T-cell (primary cell): ENCODE results near the gene DDX28. TPM values are rescaled to one million over a fixed set of nuclear protein-coding genes. Genes with fewer than 3 reads are reported as not detected.
"Not testable (repeated sequence)": the region's sequence is repeated elsewhere in the genome, so short reads cannot be mapped to it uniquely, and the experiment has no call there.

Source experiments
- ATAC-seq, 4 experiments: fragments of 200-7000 bp in 3 of 4; fragments of 150-1000 bp in 1 of 4; cut with Tn5 transposase; replicated peaks in 1 of 4; 1 replicate in 3 of 4; 2 replicates in 1 of 4; pipeline ENCODE4 v1.10.0; 2021; ENCODE audit warnings: moderate library complexity in 3 of 4, mild to moderate bottlenecking in 2 of 4, moderate number of reproducible peaks in 1 of 4
- CTCF ChIA-PET, 2 donors: fragments of 300-600 bp; sonication (Branson Sonifier 250); formaldehyde crosslinking; loops; one replicate each; lab custom pipeline; 2022; ENCODE audit warnings: antibody characterized with exemption in 2 of 2; lab: Charles Lee
- POLR2A ChIA-PET, 2 donors: fragments of 300-600 bp; sonication (Branson Sonifier 250); formaldehyde crosslinking; loops; one replicate each; lab custom pipeline; 2022; ENCODE audit warnings: antibody characterized with exemption in 2 of 2; lab: Charles Lee
- DNase-seq, 35 experiments: peaks; one replicate each; pipeline versions ENCODE4 v3.0.0 to v3.0.0-alpha.2; 2013 to 2023
- H3K27ac ChIP-seq: one replicate; pipeline ENCODE4 v1.5.1; 2013; ENCODE audit warnings: low read length
- H3K27me3 ChIP-seq, 2 experiments: replicated peaks in 1 of 2; 1 replicate in 1 of 2; 2 replicates in 1 of 2; pipeline versions ENCODE4 v1.6.1 to v1.7.0; 2013; ENCODE audit warnings: low read length in 1 of 2, mixed read lengths in 1 of 2; ENCODE audit not compliant: control insufficient read depth in 2 of 2, insufficient read depth in 2 of 2; ENCODE audit errors: extremely low read depth in 1 of 2
- H3K36me3 ChIP-seq, 2 donors: 1 replicate in 1 of 2; 2 replicates in 1 of 2; pipeline versions ENCODE4 v1.6.1 to v1.7.0; 2013; ENCODE audit warnings: low read length in 1 of 2; ENCODE audit not compliant: control insufficient read depth in 2 of 2, insufficient read depth in 1 of 2; ENCODE audit errors: extremely low read depth in 1 of 2
- H3K4me1 ChIP-seq, 2 experiments: 1 replicate in 1 of 2; 2 replicates in 1 of 2; pipeline versions ENCODE4 v1.6.1 to v1.7.0; 2013; ENCODE audit warnings: low read length in 2 of 2, mixed read lengths in 1 of 2; ENCODE audit not compliant: insufficient read depth in 2 of 2, control insufficient read depth in 1 of 2; ENCODE audit errors: extremely low read depth in 1 of 2
- H3K4me3 ChIP-seq, 2 donors: 1 replicate in 1 of 2; 2 replicates in 1 of 2; pipeline versions ENCODE4 v1.5.1 to v1.7.0; 2013; ENCODE audit warnings: mild to moderate bottlenecking in 2 of 2, low read length in 1 of 2, moderate library complexity in 1 of 2; ENCODE audit not compliant: control insufficient read depth in 1 of 2; ENCODE audit errors: extremely low read depth in 1 of 2
- H3K9me3 ChIP-seq: 2 replicates; pipeline ENCODE4 v1.7.0; 2013
- H3K27ac Mint-ChIP-seq, 2 donors: one replicate each; pipeline ENCODE4 v1.8.0; 2020 to 2021; ENCODE audit warnings: mild to moderate bottlenecking in 2 of 2, mixed read lengths in 2 of 2
- H3K27me3 Mint-ChIP-seq, 2 donors: one replicate each; pipeline ENCODE4 v1.8.0; 2021 to 2022; ENCODE audit warnings: mixed read lengths in 2 of 2
- H3K36me3 Mint-ChIP-seq: one replicate; pipeline ENCODE4 v1.8.0; 2021; ENCODE audit warnings: mixed read lengths
- H3K4me1 Mint-ChIP-seq, 3 donors: one replicate each; pipeline ENCODE4 v1.8.0; 2020 to 2022; ENCODE audit warnings: mixed read lengths in 3 of 3, mild to moderate bottlenecking in 1 of 3
- H3K4me3 Mint-ChIP-seq, 3 donors: one replicate each; pipeline ENCODE4 v1.8.0; 2020 to 2022; ENCODE audit warnings: mild to moderate bottlenecking in 3 of 3, mixed read lengths in 3 of 3, moderate library complexity in 3 of 3
- H3K9me3 Mint-ChIP-seq, 3 donors: one replicate each; pipeline ENCODE4 v1.8.0; 2020 to 2022; ENCODE audit warnings: mixed read lengths in 3 of 3
- WGBS: methylation state at CpG from one replicate; pipeline ENCODE4 v1.1.5; 2013; ENCODE audit warnings: missing lambda C conversion rate; ENCODE audit not compliant: insufficient coverage; 5-methylcytosine and 5-hydroxymethylcytosine counted together
- total RNA-seq, 35 experiments: library from RNA in 6 of 35; stranded (reverse) in 6 of 35; fragments of 120-200 nt in 1 of 35; gene quantifications; one replicate each; pipeline versions ENCODE4 v1.2.1 to v1.2.4 and lab custom pipeline; 2013 to 2026

The DDX28 gene
- total RNA-seq, 5 donors from 2014 or later (not counting 1 experiment from before 2014, with no cell fraction given), result 15.5 to 21.0 (median 17.6) TPM

GRCh38 chr16:68003031-68003430 lies 20.0 kb downstream of the DDX28 start:
- Histone ChIP-seq H3K36me3 (no peaks in the 10 kb centered on the region), H3K27me3 (no peaks in the 10 kb centered on the region), H3K4me1 (peaks cover 35 to 82% of the 10 kb centered on the region in 2 experiments), H3K27ac (no peak overlapping the region), H3K9me3 (no peaks in the 10 kb centered on the region), H3K4me3 (no peak overlapping the region)
- ChIA-PET CTCF (interaction anchor here (0.5 to 1.1 kb wide), 7 partner anchors 12 to 188 kb away, joined by 3 to 7 read pairs (median 4); no protein-coding TSS in a partner anchor), POLR2A (no interaction called here)
- ATAC-seq, result no peak
- Mint-ChIP-seq H3K36me3 (peaks cover 6% of the 10 kb centered on the region), H3K4me1 (peaks cover 51 to 67% (median 64%) of the 10 kb centered on the region in 3 donors), H3K27ac (peak overlapping the region; percentile 96), H3K27me3 (no peaks in the 10 kb centered on the region), H3K9me3 (no peaks in the 10 kb centered on the region), H3K4me3 (no peak overlapping the region)
- 100% methylated on average over 1 of the region's 4 CpGs for WGBS
- no peak for DNase-seq

- no peaks in the 10 kb centered on the region for H3K36me3 ChIP-seq
- no peaks in the 10 kb centered on the region for H3K27me3 ChIP-seq
- Mint-ChIP-seq H3K36me3 (peaks cover 7% of the 10 kb centered on the region), H3K27me3 (no peaks in the 10 kb centered on the region), H3K4me1 (peaks cover 40 to 71% (median 69%) of the 10 kb centered on the region in 3 donors), H3K9me3 (no peaks in the 10 kb centered on the region), H3K4me3 (peak overlapping the region; percentile 81 to 90 (median 88)), H3K27ac (peak overlapping the region; percentile 96)
- POLR2A ChIA-PET, result interaction anchor here (0.6 kb wide), 3 partner anchors 409 to 487 kb away, joined by 3 to 4 read pairs (median 3); no protein-coding TSS in a partner anchor
- H3K9me3 ChIP-seq, result no peaks in the 10 kb centered on the region
- H3K4me3 ChIP-seq, result peak overlapping the region; percentile 25 to 51
- H3K27ac ChIP-seq, result peak overlapping the region; percentile 72
- ATAC-seq (peak in 3 of 4 experiments; percentile 18 to 40 (median 23)), DNase-seq (peak in 2 of 35 experiments; percentile 21 to 37)
- peaks cover 23 to 72% of the 10 kb centered on the region in 2 experiments for H3K4me1 ChIP-seq
- CTCF ChIA-PET, result interaction anchor here (0.6 to 0.9 kb wide), 3 partner anchors 9 to 1351 kb away, joined by 3 to 4 read pairs (median 4); no protein-coding TSS in a partner anchor
- WGBS, result 70% methylated on average over 1 of the region's 3 CpGs
Observed at GRCh38 chr16:68000450-68000849, 22.6 kb downstream of the DDX28 start.

GRCh38 chr16:67999985-68000384 lies 23.0 kb downstream of the DDX28 start:
- Histone ChIP-seq H3K36me3 (no peaks in the 10 kb centered on the region), H3K9me3 (no peaks in the 10 kb centered on the region), H3K4me3 (peak overlapping the region; percentile 25 to 51), H3K27ac (peak overlapping the region; percentile 72), H3K27me3 (no peaks in the 10 kb centered on the region), H3K4me1 (peaks cover 18 to 72% of the 10 kb centered on the region in 2 experiments)
- Mint-ChIP-seq H3K27ac (peak overlapping the region; percentile 96), H3K27me3 (no peaks in the 10 kb centered on the region), H3K4me1 (peaks cover 40 to 71% (median 68%) of the 10 kb centered on the region in 3 donors), H3K36me3 (peaks cover 11% of the 10 kb centered on the region), H3K4me3 (peak overlapping the region; percentile 81 to 90 (median 88)), H3K9me3 (no peaks in the 10 kb centered on the region)
- ATAC-seq (peak; percentile 3 to 35 (median 18)), DNase-seq (peak in 2 of 35 experiments; percentile 14 to 15)
- CTCF ChIA-PET, result interaction anchor here in 1 of 2 donors (0.9 kb wide), 1 partner anchor 8 kb away, joined by 4 read pairs; no protein-coding TSS in a partner anchor
- WGBS, result no CpG with 5 or more reads among the region's 2 CpGs
- POLR2A ChIA-PET, result interaction anchor here (0.6 kb wide), 2 partner anchors 462 to 487 kb away, joined by 3 to 4 read pairs; no protein-coding TSS in a partner anchor

GRCh38 chr16:67998779-67999688 lies 24.0 kb downstream of the DDX28 start, which contains the start of gene DPEP2:
DPEP2 (minus strand) TSS chr16:67999484; CDS start chr16:67993212, 6,272 bp downstream.
- H3K27me3 Mint-ChIP-seq, H3K9me3 Mint-ChIP-seq, H3K27me3 ChIP-seq, H3K36me3 ChIP-seq, H3K9me3 ChIP-seq: not testable (repeated sequence)
- H3K36me3 Mint-ChIP-seq, result peaks cover 11% of the 10 kb centered on the region
- H3K4me1 ChIP-seq, result peaks cover 22 to 71% of the 10 kb centered on the region in 2 experiments
- peak; percentile 88 to 96 (median 96) for ATAC-seq
- H3K27ac ChIP-seq, result peak within 1 kb of the TSS; percentile 72
- ChIA-PET CTCF (interaction anchor here (0.6 to 1.3 kb wide), 9 partner anchors 16 to 114 kb away, joined by 3 to 7 read pairs (median 3); partner anchors contain the start of genes DDX28 (in 1 of the 2) and DUS2 (in 1 of the 2)), POLR2A (interaction anchor here (0.5 to 1.2 kb wide), 5 partner anchors 12 to 968 kb away, joined by 3 to 12 read pairs (median 3); no protein-coding TSS in a partner anchor)
- H3K4me1 Mint-ChIP-seq, result peaks cover 42 to 71% (median 65%) of the 10 kb centered on the region in 3 donors
- peak within 1 kb of the TSS; percentile 51 to 58 for H3K4me3 ChIP-seq
- peak within 1 kb of the TSS; percentile 96 for H3K27ac Mint-ChIP-seq
- WGBS, result 4% methylated on average over 8 of the region's 18 CpGs
- peak within 1 kb of the TSS; percentile 81 to 90 (median 88) for H3K4me3 Mint-ChIP-seq
- DNase-seq, result peak; percentile 31 to 77 (median 53)

GRCh38 chr16:67998231-67998778 lies 24.7 kb downstream of the DDX28 start:
- not testable (repeated sequence) for DNase-seq, H3K27me3 ChIP-seq, H3K9me3 Mint-ChIP-seq, H3K36me3 ChIP-seq, H3K9me3 ChIP-seq, H3K27me3 Mint-ChIP-seq, ATAC-seq
- Mint-ChIP-seq H3K27ac (peak overlapping the region; percentile 96), H3K4me3 (peak overlapping the region; percentile 81 to 90 (median 88)), H3K36me3 (peaks cover 11% of the 10 kb centered on the region), H3K4me1 (peaks cover 48 to 74% (median 69%) of the 10 kb centered on the region in 3 donors)
- peak overlapping the region in 1 of 2 donors; percentile 58 for H3K4me3 ChIP-seq
- 96% methylated on average over 33 of the region's 36 CpGs for WGBS
- ChIA-PET CTCF (interaction anchor here (0.6 to 1.3 kb wide), 8 partner anchors 17 to 114 kb away, joined by 3 to 7 read pairs (median 3); partner anchors contain the start of genes DDX28 (in 1 of the 2) and DUS2 (in 1 of the 2)), POLR2A (interaction anchor here (0.7 to 1.2 kb wide), 2 partner anchors 11 to 24 kb away, joined by 3 to 4 read pairs; no protein-coding TSS in a partner anchor)
- peaks cover 29 to 76% of the 10 kb centered on the region in 2 experiments for H3K4me1 ChIP-seq
- peak overlapping the region; percentile 72 for H3K27ac ChIP-seq
